SK-N-SH treated with all-trans-retinoic acid at 6 μM for 48 hours (cell line): ENCODE data around the gene VTA1.

Source experiments
- BACH2 ChIP-seq: fragments of 250-450 bp; sonication (Bioruptor Pico); IDR thresholded peaks from 2 replicates; pipeline ENCODE4 v1.9.0; 2021; ENCODE audit warnings: mild to moderate bottlenecking, borderline replicate concordance
- CSDC2 ChIP-seq: fragments of 250-450 bp; sonication (Bioruptor Pico); IDR thresholded peaks from 2 replicates; pipeline ENCODE4 v1.5.0; 2020; ENCODE audit warnings: mild to moderate bottlenecking, moderate library complexity
- ESRRG ChIP-seq: fragments of 250-450 bp; sonication (Bioruptor Pico); IDR thresholded peaks from 2 replicates; pipeline ENCODE4 v1.6.1; 2021; ENCODE audit warnings: mild to moderate bottlenecking
- GLIS3 ChIP-seq: fragments of 250-450 bp; sonication (Bioruptor Pico); IDR thresholded peaks from 2 replicates; pipeline ENCODE4 v1.5.0; 2020; ENCODE audit warnings: mild to moderate bottlenecking, moderate library complexity
- ISL1 ChIP-seq: fragments of 250-450 bp; sonication (Bioruptor Pico); IDR thresholded peaks from 2 replicates; pipeline ENCODE4 v2.1.2; 2022; ENCODE audit warnings: mild to moderate bottlenecking, moderate library complexity
- OSR1 ChIP-seq: fragments of 250-450 bp; sonication (Bioruptor Pico); IDR thresholded peaks from 2 replicates; pipeline ENCODE4 v1.8.0; 2022; ENCODE audit warnings: moderate library complexity, mild to moderate bottlenecking, inconsistent platforms
- POU6F1 ChIP-seq: fragments of 250-450 bp; sonication (Bioruptor Pico); IDR thresholded peaks from 2 replicates; pipeline ENCODE4 v1.8.0; 2021; ENCODE audit warnings: low read depth, mild to moderate bottlenecking, moderate library complexity, borderline replicate concordance
- RARB ChIP-seq: fragments of 250-450 bp; sonication (Bioruptor Pico); IDR thresholded peaks from 2 replicates; pipeline ENCODE4 v1.8.0; 2021; ENCODE audit warnings: mild to moderate bottlenecking, moderate library complexity
- SNAI2 ChIP-seq: fragments of 250-450 bp; sonication (Bioruptor Pico); IDR thresholded peaks from 2 replicates; pipeline ENCODE4 v1.5.0; 2020; ENCODE audit warnings: mild to moderate bottlenecking, moderate library complexity
- TCF4 ChIP-seq: fragments of 250-450 bp; sonication (Bioruptor Pico); IDR thresholded peaks from 2 replicates; pipeline ENCODE4 v1.8.0; 2021; ENCODE audit warnings: mild to moderate bottlenecking, moderate library complexity, borderline replicate concordance
- TOX ChIP-seq: fragments of 250-450 bp; sonication (Bioruptor Pico); IDR thresholded peaks from 2 replicates; pipeline ENCODE4 v1.8.0; 2021; ENCODE audit warnings: mild to moderate bottlenecking, moderate library complexity, borderline replicate concordance
- ZFP3 ChIP-seq: fragments of 250-450 bp; sonication (Bioruptor Pico); IDR thresholded peaks from 2 replicates; pipeline ENCODE4 v1.5.0; 2020; ENCODE audit warnings: mild to moderate bottlenecking, moderate library complexity
- ZNF70 ChIP-seq: fragments of 450-650 bp; formaldehyde crosslinking; IDR thresholded peaks from 2 replicates; pipeline ENCODE4 v1.5.0; 2020; ENCODE audit warnings: mild to moderate bottlenecking, moderate library complexity
- ZNF8 ChIP-seq: fragments of 450-650 bp; formaldehyde crosslinking; IDR thresholded peaks from 2 replicates; pipeline ENCODE4 v1.5.0; 2020; ENCODE audit warnings: mild to moderate bottlenecking, moderate library complexity

- TF ChIP-seq ZNF70 (CRISPR knock-in tag) (no peak), ESRRG (CRISPR knock-in tag) (no peak), TOX (CRISPR knock-in tag) (no peak), ZFP3 (no peak), ISL1 (CRISPR knock-in tag) (no peak), ZNF8 (CRISPR knock-in tag) (no peak), BACH2 (CRISPR knock-in tag) (no peak), RARB (CRISPR knock-in tag) (no peak), SNAI2 (no peak), CSDC2 (CRISPR knock-in tag) (no peak), POU6F1 (no peak), TCF4 (CRISPR knock-in tag) (no peak), OSR1 (CRISPR knock-in tag) (no peak), GLIS3 (no peak)
Observed at GRCh38 chr6:142121342-142121741, 25.7 kb upstream of the VTA1 start.
